ENCODE data around the gene S100A7A.

DNA sequence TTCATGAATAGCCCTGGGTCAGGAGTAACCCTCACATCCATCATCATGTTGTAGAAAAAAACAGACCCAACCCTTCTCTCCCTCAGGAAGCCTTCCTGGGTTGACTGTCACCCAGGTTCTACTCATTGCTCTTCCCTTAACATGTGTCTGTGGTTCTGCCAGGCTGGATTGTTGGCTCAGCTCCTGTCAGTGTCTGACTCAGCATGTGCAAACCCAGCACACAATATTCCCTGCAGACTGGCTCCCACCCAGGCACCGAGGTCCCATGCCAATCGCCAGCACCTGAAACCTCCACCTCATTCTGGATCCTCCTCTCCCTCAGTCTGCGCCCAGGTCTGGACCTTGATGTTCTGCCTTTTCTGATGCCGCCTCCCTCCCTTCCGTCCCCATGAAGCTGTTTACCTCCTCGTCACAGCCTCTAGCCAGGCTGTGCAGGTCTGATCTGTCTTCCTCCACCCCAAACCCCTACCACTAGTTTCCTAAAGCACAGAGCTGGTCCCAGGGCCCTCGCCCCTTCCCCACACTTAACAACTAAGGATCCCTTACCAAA lies 21.1 kb upstream of the S100A7A start:
- TF ChIP-seq CTCF (IDR thresholded peaks at IDR 0.05): no peak
- TF ChIP-seq EP300 (IDR thresholded peaks at IDR 0.05): no peak
